ENCODE data around the gene SLC25A18.

The SLC25A18 gene

GRCh38 chr22:17588606-17589005 is 25.3 kb downstream of the SLC25A18 start:
- no peak for TF ChIP-seq CTCF (IDR thresholded peaks at IDR 0.05; ENCODE audit: borderline replicate concordance, insufficient read depth, low read depth, low read length)
- no peak overlapping the region for H3K4me3 ChIP-seq (ENCODE audit: low read depth, low read length)

- H3K4me3 ChIP-seq (ENCODE audit: low read depth, low read length): no peak overlapping the region
- TF ChIP-seq CTCF (IDR thresholded peaks at IDR 0.05; ENCODE audit: borderline replicate concordance, insufficient read depth, low read depth, low read length): no peak
These were observed 26.6 kb downstream of the SLC25A18 start for GRCh38 chr22:17589810-17590375.

- H3K4me3 ChIP-seq (ENCODE audit: low read depth, low read length): no peak overlapping the region
- no peak for TF ChIP-seq CTCF (IDR thresholded peaks at IDR 0.05; ENCODE audit: borderline replicate concordance, insufficient read depth, low read depth, low read length)
These were observed 27.3 kb downstream of the SLC25A18 start for GRCh38 chr22:17590586-17590985.

- H3K4me3 ChIP-seq (ENCODE audit: low read depth, low read length): no peak overlapping the region
- TF ChIP-seq CTCF (IDR thresholded peaks at IDR 0.05; ENCODE audit: borderline replicate concordance, insufficient read depth, low read depth, low read length): no peak
These were observed 28.9 kb downstream of the SLC25A18 start for GRCh38 chr22:17592201-17592600.

GRCh38 chr22:17596226-17596625 is 32.9 kb downstream of the SLC25A18 start:
- TF ChIP-seq CTCF (IDR thresholded peaks at IDR 0.05; ENCODE audit: borderline replicate concordance, insufficient read depth, low read depth, low read length): no peak

GRCh38 chr22:17597217-17597616 is 33.9 kb downstream of the SLC25A18 start:
- H3K4me3 ChIP-seq (ENCODE audit: low read depth, low read length): no peak overlapping the region
- TF ChIP-seq CTCF (IDR thresholded peaks at IDR 0.05; ENCODE audit: borderline replicate concordance, insufficient read depth, low read depth, low read length): no peak

More at GRCh38 chr22:17596226-17596625, 32.9 kb downstream of the SLC25A18 start:
- no peak overlapping the region for H3K4me3 ChIP-seq (ENCODE audit: low read depth, low read length)

- H3K4me3 ChIP-seq (ENCODE audit: low read depth, low read length): no peak overlapping the region
- no peak for TF ChIP-seq CTCF (IDR thresholded peaks at IDR 0.05; ENCODE audit: borderline replicate concordance, insufficient read depth, low read depth, low read length)
These were observed 35.0 kb downstream of the SLC25A18 start for GRCh38 chr22:17598318-17598717.
